Activated naive CD8-positive, alpha-beta T cell treated with anti-CD3 and anti-CD28 coated beads, Interleukin-2, amount 10 ng/mL, durations not matched to agents 7 days and 5 days (primary cell): ENCODE measurements around the gene FARSA. TPM values are rescaled to one million over a fixed set of nuclear protein-coding genes. Genes with fewer than 3 reads are reported as not detected.
"Not testable (repeated sequence)": the region's sequence is repeated elsewhere in the genome, so short reads cannot be mapped to it uniquely, and the experiment has no call there.

Experiments
- ATAC-seq: fragments of 150-1000 bp; cut with Tn5 transposase; one replicate; pipeline ENCODE4 v1.10.0; 2021; ENCODE audit warnings: low read depth, moderate library complexity
- POLR2A ChIA-PET: fragments of 350-600 bp; sonication (Branson Sonifier 250); formaldehyde crosslinking; loops from one replicate; lab custom pipeline; 2021; ENCODE audit warnings: antibody characterized with exemption; lab: Charles Lee
- DNase-seq: peaks from one replicate; pipeline ENCODE4 v3.0.0; 2021
- H3K27ac Mint-ChIP-seq: one replicate; pipeline ENCODE4 v1.8.0; 2022; ENCODE audit warnings: mild to moderate bottlenecking, mixed read lengths
- H3K27me3 Mint-ChIP-seq: one replicate; pipeline ENCODE4 v1.8.0; 2022; ENCODE audit warnings: mild to moderate bottlenecking, moderate library complexity, mixed read lengths
- H3K36me3 Mint-ChIP-seq: one replicate; pipeline ENCODE4 v1.8.0; 2021; ENCODE audit warnings: mild to moderate bottlenecking, mixed read lengths
- H3K4me1 Mint-ChIP-seq: one replicate; pipeline ENCODE4 v1.8.0; 2021; ENCODE audit warnings: mixed read lengths
- H3K4me3 Mint-ChIP-seq: one replicate; pipeline ENCODE4 v1.8.0; 2022; ENCODE audit warnings: mild to moderate bottlenecking, moderate library complexity, mixed read lengths
- H3K9me3 Mint-ChIP-seq: one replicate; pipeline ENCODE4 v1.8.0; 2021; ENCODE audit warnings: mixed read lengths
- total RNA-seq, 2 experiments: library from RNA; stranded (reverse); gene quantifications; one replicate each; pipeline ENCODE4 v1.2.3, GENCODE V29; 2021

Gene FARSA
- total RNA-seq, 2 experiments from 2014 or later = 69.2 to 73.3 TPM

GRCh38 chr19:12965017-12965811 lies 31.7 kb upstream of the FARSA start:
- Mint-ChIP-seq H3K36me3 (no peaks in the 10 kb centered on the region), H3K27ac (peak overlapping the region; percentile 81), H3K4me1 (peaks cover 6% of the 10 kb centered on the region), H3K4me3 (peak overlapping the region; percentile 88), H3K27me3 (peaks cover 5% of the 10 kb centered on the region), H3K9me3 (no peaks in the 10 kb centered on the region)
- ATAC-seq (peak; percentile 96), DNase-seq (peak; percentile 95)
- POLR2A ChIA-PET = interaction anchor here (0.6 to 2.6 kb wide), 13 partner anchors 17 to 190 kb away, joined by 3 to 23 read pairs (median 3); partner anchors contain the start of genes GCDH, KLF1 and SYCE2

- POLR2A ChIA-PET = no interaction called here
- peaks cover 5% of the 10 kb centered on the region for H3K27me3 Mint-ChIP-seq
These were observed 26.0 kb upstream of the FARSA start for GRCh38 chr19:12959481-12959880.

GRCh38 chr19:12957389-12957952 lies 24.0 kb upstream of the FARSA start:
- Mint-ChIP-seq H3K27ac (peak overlapping the region; percentile 97), H3K4me1 (peaks cover 18% of the 10 kb centered on the region), H3K4me3 (peak overlapping the region; percentile 95)
- ATAC-seq = peak; percentile 22
- not testable (repeated sequence) for H3K9me3 Mint-ChIP-seq, H3K36me3 Mint-ChIP-seq, DNase-seq, H3K27me3 Mint-ChIP-seq
- POLR2A ChIA-PET = interaction anchor here (1.5 kb wide), 1 partner anchor 20 kb away, joined by 7 read pairs; no protein-coding TSS in a partner anchor

More at GRCh38 chr19:12959481-12959880, 26.0 kb upstream of the FARSA start:
- Mint-ChIP-seq H3K27ac (no peak overlapping the region), H3K4me1 (peaks cover 13% of the 10 kb centered on the region), H3K36me3 (peaks cover 3% of the 10 kb centered on the region), H3K4me3 (no peak overlapping the region), H3K9me3 (no peaks in the 10 kb centered on the region)
- ATAC-seq (no peak), DNase-seq (no peak)

GRCh38 chr19:12956446-12957388 lies 23.2 kb upstream of the FARSA start, which contains the start of gene GADD45GIP1:
TSS of gene GADD45GIP1 (minus strand) at chr19:12957223. CDS start at chr19:12957212, 11 bp downstream.
- ATAC-seq (peak; percentile 95), DNase-seq (peak; percentile 88)
- Mint-ChIP-seq H3K27me3 (no peaks in the 10 kb centered on the region), H3K4me1 (peaks cover 18% of the 10 kb centered on the region), H3K36me3 (peaks cover 5% of the 10 kb centered on the region), H3K9me3 (no peaks in the 10 kb centered on the region), H3K4me3 (peak within 1 kb of the TSS; percentile 95), H3K27ac (peak within 1 kb of the TSS; percentile 97)
- POLR2A ChIA-PET = interaction anchor here (0.6 to 2.9 kb wide), 5 partner anchors 10 to 173 kb away, joined by 3 to 10 read pairs (median 3); partner anchors contain the start of gene RAD23A

- peaks cover 18% of the 10 kb centered on the region for H3K4me1 Mint-ChIP-seq
- H3K9me3 Mint-ChIP-seq = no peaks in the 10 kb centered on the region
- POLR2A ChIA-PET = interaction anchor here (0.6 to 2.9 kb wide), 5 partner anchors 10 to 174 kb away, joined by 3 to 10 read pairs (median 3); partner anchors contain the start of gene RAD23A
- no peaks in the 10 kb centered on the region for H3K27me3 Mint-ChIP-seq
- ATAC-seq = no peak
- H3K27ac Mint-ChIP-seq = peak overlapping the region; percentile 78
- H3K36me3 Mint-ChIP-seq = peaks cover 8% of the 10 kb centered on the region
- H3K4me3 Mint-ChIP-seq = peak overlapping the region; percentile 82
- no peak for DNase-seq
These were observed 22.5 kb upstream of the FARSA start for GRCh38 chr19:12955996-12956395.

- not testable (repeated sequence) for H3K9me3 Mint-ChIP-seq, DNase-seq, ATAC-seq, H3K27me3 Mint-ChIP-seq, H3K36me3 Mint-ChIP-seq
- POLR2A ChIA-PET = interaction anchor here (0.8 to 2.9 kb wide), 3 partner anchors 9 to 71 kb away, joined by 3 to 10 read pairs (median 3); partner anchors contain the start of gene RAD23A
- Mint-ChIP-seq H3K4me1 (peaks cover 18% of the 10 kb centered on the region), H3K27ac (peak overlapping the region; percentile 78), H3K4me3 (peak overlapping the region; percentile 82)
These were observed 22.1 kb upstream of the FARSA start for GRCh38 chr19:12955575-12955974.

- ATAC-seq (no peak), DNase-seq (no peak)
- Mint-ChIP-seq H3K4me3 (no peak overlapping the region), H3K9me3 (no peaks in the 10 kb centered on the region), H3K4me1 (peaks cover 21% of the 10 kb centered on the region), H3K27me3 (no peaks in the 10 kb centered on the region), H3K27ac (peak overlapping the region; percentile 85), H3K36me3 (peaks cover 16% of the 10 kb centered on the region)
- POLR2A ChIA-PET = interaction anchor here (0.9 to 3.1 kb wide), 5 partner anchors 8 to 150 kb away, joined by 3 to 15 read pairs (median 9); partner anchors contain the start of genes CALR and RAD23A
These were observed 21.1 kb upstream of the FARSA start for GRCh38 chr19:12954612-12954962.

GRCh38 chr19:12953799-12954611 lies 20.5 kb upstream of the FARSA start:
- H3K4me1 Mint-ChIP-seq = peaks cover 21% of the 10 kb centered on the region
- H3K9me3 Mint-ChIP-seq = no peaks in the 10 kb centered on the region
- ATAC-seq = no peak
- peak overlapping the region; percentile 85 for H3K27ac Mint-ChIP-seq
- H3K36me3 Mint-ChIP-seq = peaks cover 18% of the 10 kb centered on the region
- POLR2A ChIA-PET = interaction anchor here (0.9 to 3.1 kb wide), 5 partner anchors 8 to 151 kb away, joined by 3 to 15 read pairs (median 9); partner anchors contain the start of genes CALR and RAD23A
- no peak overlapping the region for H3K4me3 Mint-ChIP-seq
- no peak for DNase-seq
- no peaks in the 10 kb centered on the region for H3K27me3 Mint-ChIP-seq

GRCh38 chr19:12953138-12953798 lies 19.8 kb upstream of the FARSA start:
- Mint-ChIP-seq H3K27ac (peak overlapping the region; percentile 85), H3K4me3 (no peak overlapping the region), H3K36me3 (peaks cover 21% of the 10 kb centered on the region), H3K4me1 (peaks cover 21% of the 10 kb centered on the region), H3K27me3 (no peaks in the 10 kb centered on the region), H3K9me3 (no peaks in the 10 kb centered on the region)
- ATAC-seq = no peak
- POLR2A ChIA-PET = interaction anchor here (0.5 to 3.1 kb wide), 3 partner anchors 15 to 68 kb away, joined by 3 to 15 read pairs (median 9); partner anchors contain the start of gene CALR
- DNase-seq = no peak

GRCh38 chr19:12952488-12953137 lies 19.1 kb upstream of the FARSA start:
- POLR2A ChIA-PET = interaction anchor here (0.5 to 3.1 kb wide), 3 partner anchors 15 to 67 kb away, joined by 3 to 15 read pairs (median 9); partner anchors contain the start of gene CALR
- Mint-ChIP-seq H3K27ac (no peak overlapping the region), H3K4me1 (peaks cover 24% of the 10 kb centered on the region), H3K9me3 (no peaks in the 10 kb centered on the region), H3K4me3 (no peak overlapping the region), H3K36me3 (peaks cover 26% of the 10 kb centered on the region), H3K27me3 (no peaks in the 10 kb centered on the region)
- ATAC-seq (no peak), DNase-seq (no peak)

GRCh38 chr19:12952050-12952449 lies 18.5 kb upstream of the FARSA start:
- DNase-seq, H3K9me3 Mint-ChIP-seq, ATAC-seq, H3K27ac Mint-ChIP-seq, H3K27me3 Mint-ChIP-seq, H3K4me3 Mint-ChIP-seq: not testable (repeated sequence)
- POLR2A ChIA-PET = interaction anchor here (2.9 to 3.1 kb wide), 2 partner anchors 14 to 67 kb away, joined by 9 to 15 read pairs; partner anchors contain the start of gene CALR
- peaks cover 27% of the 10 kb centered on the region for H3K36me3 Mint-ChIP-seq
- peaks cover 26% of the 10 kb centered on the region for H3K4me1 Mint-ChIP-seq
